Caco-2 (cell line): ENCODE measurements around the gene SMOC2. TPM values are rescaled to one million over a fixed set of nuclear protein-coding genes. Genes with fewer than 3 reads are reported as not detected.

Source experiments
- BruUV-seq: library from RNA; stranded (reverse); fragments of 400-500 nt; replicated peaks from 2 replicates; lab custom pipeline; 2021; lab: Mats Ljungman, UMichigan
- CTCF ChIA-PET: fragments of 300-600 bp; sonication (Branson Sonifier 250); formaldehyde crosslinking; loops from one replicate; lab custom pipeline; 2022; ENCODE audit warnings: antibody characterized with exemption; lab: Charles Lee
- POLR2A ChIA-PET: fragments of 300-600 bp; sonication (Branson Sonifier 250); formaldehyde crosslinking; loops from one replicate; lab custom pipeline; 2022; ENCODE audit warnings: antibody characterized with exemption; lab: Charles Lee
- DNase-seq, 2 experiments: peaks; one replicate each; pipeline versions ENCODE4 v3.0.0 to v3.0.0-alpha.2; 2020 to 2022
- H3K27me3 ChIP-seq: replicated peaks from 2 replicates; pipeline ENCODE4 v1.6.0; 2011; ENCODE audit warnings: low read length; ENCODE audit not compliant: control insufficient read depth, insufficient read depth
- H3K36me3 ChIP-seq: 2 replicates; pipeline ENCODE4 v1.5.1; 2011; ENCODE audit warnings: low read length; ENCODE audit not compliant: control insufficient read depth, insufficient read depth
- H3K4me1 ChIP-seq: fragments of 250-450 bp; sonication (Bioruptor Pico); 2 replicates; pipeline ENCODE4 v1.5.1; 2020; ENCODE audit warnings: mild to moderate bottlenecking
- H3K4me3 ChIP-seq: 2 replicates; pipeline ENCODE4 v1.5.1; 2011; ENCODE audit warnings: low read depth, mild to moderate bottlenecking, control low read depth, low read length
- H3K9me3 ChIP-seq: fragments of 250-450 bp; sonication (Bioruptor Pico); 2 replicates; pipeline ENCODE4 v1.5.1; 2020; ENCODE audit warnings: mild to moderate bottlenecking, moderate library complexity
- H3K27ac Mint-ChIP-seq: one replicate; pipeline ENCODE4 v1.8.0; 2022; ENCODE audit warnings: mixed read lengths; ENCODE audit not compliant: unreplicated experiment
- H3K27me3 Mint-ChIP-seq: one replicate; pipeline ENCODE4 v1.8.0; 2022; ENCODE audit warnings: mixed read lengths; ENCODE audit not compliant: insufficient read depth, unreplicated experiment
- H3K36me3 Mint-ChIP-seq: one replicate; pipeline ENCODE4 v1.8.0; 2022; ENCODE audit warnings: mild to moderate bottlenecking, mixed read lengths; ENCODE audit not compliant: insufficient read depth, unreplicated experiment
- H3K4me1 Mint-ChIP-seq: one replicate; pipeline ENCODE4 v1.8.0; 2022; ENCODE audit warnings: low read depth, mixed read lengths; ENCODE audit not compliant: unreplicated experiment
- H3K4me3 Mint-ChIP-seq: one replicate; pipeline ENCODE4 v1.8.0; 2022; ENCODE audit warnings: mild to moderate bottlenecking, moderate library complexity, mixed read lengths; ENCODE audit not compliant: unreplicated experiment
- H3K9me3 Mint-ChIP-seq: one replicate; pipeline ENCODE4 v1.8.0; 2022; ENCODE audit warnings: mixed read lengths; ENCODE audit not compliant: unreplicated experiment
- intact Hi-C: fragments of 100-400 bp; cut with micrococcal nuclease; formaldehyde crosslinking; loops from one replicate; pipeline ENCODE4 v1.10.0; 2022; ENCODE audit not compliant: unreplicated experiment
- total RNA-seq: library from RNA; stranded (reverse); gene quantifications from 2 replicates; pipeline ENCODE4 v1.2.3, GENCODE V29; 2022
- TF ChIP-seq, protein P1 (sequence below), 2 experiments: fragments of 200-600 bp in 1 of 2; IDR thresholded peaks; 1 replicate in 1 of 2; 2 replicates in 1 of 2; pipeline versions ENCODE4 v1.5.1 to v1.8.0; 2011 to 2022; ENCODE audit warnings: antibody characterized with exemption in 1 of 2, control low read depth in 1 of 2, inconsistent platforms in 1 of 2, low read depth in 1 of 2, low read length in 1 of 2, mild to moderate bottlenecking in 1 of 2, moderate library complexity in 1 of 2; ENCODE audit not compliant: insufficient read depth in 1 of 2, severe bottlenecking in 1 of 2, unreplicated experiment in 1 of 2

SMOC2 gene
- total RNA-seq, 1 experiment from 2014 or later, result 2.8 TPM

DNA sequence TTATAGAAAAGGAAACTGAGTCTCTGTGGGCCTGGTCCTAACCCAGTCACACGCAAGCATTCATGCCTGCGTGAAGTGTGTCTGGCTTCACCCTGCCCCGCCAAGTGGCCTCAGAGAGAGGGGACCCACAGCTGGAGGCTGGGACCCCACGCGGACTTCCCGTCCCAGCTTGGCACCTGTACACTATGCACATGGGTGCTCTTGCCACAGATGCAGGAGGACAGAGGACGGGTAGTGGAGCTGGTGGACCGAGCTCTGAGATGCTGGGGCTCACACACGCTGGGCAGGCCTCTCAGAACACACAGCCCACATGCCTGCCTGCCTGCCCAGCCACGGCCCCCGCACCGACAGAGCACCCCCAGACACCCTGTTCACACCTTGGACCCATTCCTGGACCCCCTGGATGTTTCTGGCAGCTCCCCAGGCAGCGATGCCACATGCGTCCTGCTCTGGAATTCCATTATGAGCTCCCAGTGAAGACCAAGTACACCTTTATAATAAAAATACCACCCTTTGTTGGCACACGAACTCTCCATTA, 24.9 kb upstream of the SMOC2 start:
- POLR2A ChIA-PET, result no interaction called here
- H3K27me3 ChIP-seq, result no peaks in the 10 kb centered on the region

DNA sequence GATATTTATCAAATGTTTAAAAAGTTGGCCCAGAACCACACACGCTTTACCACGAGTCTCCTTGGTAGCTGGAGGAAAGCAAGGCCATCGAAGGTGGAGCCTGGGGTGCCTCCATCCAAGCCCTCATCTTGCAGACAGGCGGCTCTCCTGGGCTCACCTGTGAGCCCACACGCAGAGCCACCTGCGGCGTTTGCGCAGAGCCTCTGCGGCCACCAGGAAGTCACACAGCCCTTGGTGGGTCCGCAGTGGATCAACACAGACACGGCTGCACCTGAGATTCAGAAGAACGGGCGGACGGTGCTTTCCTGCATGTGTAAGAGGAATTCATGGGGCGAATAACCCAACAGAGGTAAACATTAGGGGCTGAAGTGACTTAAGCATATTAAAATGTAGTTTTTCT, 24.5 kb upstream of the SMOC2 start:
- DNase-seq, result no peak
- no peaks in the 10 kb centered on the region for H3K9me3 Mint-ChIP-seq
- H3K27ac Mint-ChIP-seq, result no peak overlapping the region
- peaks cover 7% of the 10 kb centered on the region for H3K27me3 Mint-ChIP-seq
- ChIA-PET POLR2A (no interaction called here), CTCF (no interaction called here)
- Histone ChIP-seq H3K36me3 (no peaks in the 10 kb centered on the region), H3K4me1 (no peaks in the 10 kb centered on the region), H3K9me3 (no peaks in the 10 kb centered on the region), H3K27me3 (no peaks in the 10 kb centered on the region), H3K4me3 (no peak overlapping the region)
- intact Hi-C loops, result no loop called here
- TF ChIP-seq, protein P1, sequence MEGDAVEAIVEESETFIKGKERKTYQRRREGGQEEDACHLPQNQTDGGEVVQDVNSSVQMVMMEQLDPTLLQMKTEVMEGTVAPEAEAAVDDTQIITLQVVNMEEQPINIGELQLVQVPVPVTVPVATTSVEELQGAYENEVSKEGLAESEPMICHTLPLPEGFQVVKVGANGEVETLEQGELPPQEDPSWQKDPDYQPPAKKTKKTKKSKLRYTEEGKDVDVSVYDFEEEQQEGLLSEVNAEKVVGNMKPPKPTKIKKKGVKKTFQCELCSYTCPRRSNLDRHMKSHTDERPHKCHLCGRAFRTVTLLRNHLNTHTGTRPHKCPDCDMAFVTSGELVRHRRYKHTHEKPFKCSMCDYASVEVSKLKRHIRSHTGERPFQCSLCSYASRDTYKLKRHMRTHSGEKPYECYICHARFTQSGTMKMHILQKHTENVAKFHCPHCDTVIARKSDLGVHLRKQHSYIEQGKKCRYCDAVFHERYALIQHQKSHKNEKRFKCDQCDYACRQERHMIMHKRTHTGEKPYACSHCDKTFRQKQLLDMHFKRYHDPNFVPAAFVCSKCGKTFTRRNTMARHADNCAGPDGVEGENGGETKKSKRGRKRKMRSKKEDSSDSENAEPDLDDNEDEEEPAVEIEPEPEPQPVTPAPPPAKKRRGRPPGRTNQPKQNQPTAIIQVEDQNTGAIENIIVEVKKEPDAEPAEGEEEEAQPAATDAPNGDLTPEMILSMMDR (IDR thresholded peaks at IDR 0.05; ENCODE audit: insufficient read depth in 1 of 2, low read depth in 1 of 2, low read length in 1 of 2, severe bottlenecking in 1 of 2, unreplicated experiment in 1 of 2), result no peak
- no peaks in the 10 kb centered on the region for H3K36me3 Mint-ChIP-seq
- no peak overlapping the region for H3K4me3 Mint-ChIP-seq
- no peaks in the 10 kb centered on the region for H3K4me1 Mint-ChIP-seq
- BruUV-seq, result no TSS peak

More for the DNA sequence above, 24.9 kb upstream of the SMOC2 start:
- CTCF ChIA-PET, result no interaction called here
- TF ChIP-seq, protein P1 (IDR thresholded peaks at IDR 0.05; ENCODE audit: insufficient read depth in 1 of 2, low read depth in 1 of 2, low read length in 1 of 2, severe bottlenecking in 1 of 2, unreplicated experiment in 1 of 2), result no peak
- H3K27ac Mint-ChIP-seq, result no peak overlapping the region
- no TSS peak for BruUV-seq
- no peaks in the 10 kb centered on the region for H3K36me3 Mint-ChIP-seq
- no peaks in the 10 kb centered on the region for H3K9me3 Mint-ChIP-seq
- Histone ChIP-seq H3K9me3 (no peaks in the 10 kb centered on the region), H3K4me1 (no peaks in the 10 kb centered on the region), H3K4me3 (no peak overlapping the region), H3K36me3 (no peaks in the 10 kb centered on the region)
- intact Hi-C loops, result no loop called here
- no peak for DNase-seq
- H3K27me3 Mint-ChIP-seq, result peaks cover 4% of the 10 kb centered on the region
- H3K4me1 Mint-ChIP-seq, result no peaks in the 10 kb centered on the region
- no peak overlapping the region for H3K4me3 Mint-ChIP-seq

DNA sequence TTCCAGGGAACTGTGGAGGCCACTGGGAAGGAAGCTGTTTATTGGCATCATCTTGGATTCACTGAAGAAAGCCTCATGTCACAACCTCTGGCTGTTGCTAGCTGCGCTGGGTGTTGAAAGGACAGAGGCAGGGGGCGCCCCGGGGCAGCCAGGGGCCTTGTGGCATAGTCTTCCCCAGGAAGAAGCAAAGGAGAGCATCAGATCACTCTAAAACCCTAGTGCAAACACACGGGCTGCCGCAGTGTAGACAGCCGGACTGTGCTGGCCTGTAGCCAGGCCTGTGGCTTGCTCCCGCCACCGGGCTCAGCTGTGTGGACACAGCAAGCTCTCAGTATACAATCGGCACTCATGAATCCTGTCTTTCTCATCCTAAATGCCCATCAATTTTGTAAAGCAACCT, 23.8 kb upstream of the SMOC2 start:
- no peaks in the 10 kb centered on the region for H3K36me3 Mint-ChIP-seq
- CTCF ChIA-PET, result interaction anchor here (0.5 kb wide), 1 partner anchor 313 kb away, joined by 3 read pairs; no protein-coding TSS in a partner anchor
- intact Hi-C loops, result no loop called here
- H3K27me3 ChIP-seq, result no peaks in the 10 kb centered on the region
- H3K36me3 ChIP-seq, result no peaks in the 10 kb centered on the region
- H3K4me1 Mint-ChIP-seq, result no peaks in the 10 kb centered on the region
- no peak for DNase-seq
- no peak overlapping the region for H3K4me3 ChIP-seq
- H3K27ac Mint-ChIP-seq, result no peak overlapping the region
- TF ChIP-seq, protein P1 (IDR thresholded peaks at IDR 0.05; ENCODE audit: insufficient read depth in 1 of 2, low read depth in 1 of 2, low read length in 1 of 2, severe bottlenecking in 1 of 2, unreplicated experiment in 1 of 2), result no peak
- H3K9me3 Mint-ChIP-seq, result no peaks in the 10 kb centered on the region
- peaks cover 7% of the 10 kb centered on the region for H3K27me3 Mint-ChIP-seq
- H3K9me3 ChIP-seq, result no peaks in the 10 kb centered on the region
- POLR2A ChIA-PET, result no interaction called here
- no peak overlapping the region for H3K4me3 Mint-ChIP-seq
- BruUV-seq, result no TSS peak
- no peaks in the 10 kb centered on the region for H3K4me1 ChIP-seq
